ENCODE data around the gene PDIA5. TPM values are rescaled to one million over a fixed set of nuclear protein-coding genes. Genes with fewer than 3 reads are reported as not detected.
"Not testable (repeated sequence)": the region's sequence is repeated elsewhere in the genome, so short reads cannot be mapped to it uniquely, and the experiment has no call there.

The PDIA5 gene
- total RNA-seq, 1 donor from 2014 or later = 96.3 TPM

DNA sequence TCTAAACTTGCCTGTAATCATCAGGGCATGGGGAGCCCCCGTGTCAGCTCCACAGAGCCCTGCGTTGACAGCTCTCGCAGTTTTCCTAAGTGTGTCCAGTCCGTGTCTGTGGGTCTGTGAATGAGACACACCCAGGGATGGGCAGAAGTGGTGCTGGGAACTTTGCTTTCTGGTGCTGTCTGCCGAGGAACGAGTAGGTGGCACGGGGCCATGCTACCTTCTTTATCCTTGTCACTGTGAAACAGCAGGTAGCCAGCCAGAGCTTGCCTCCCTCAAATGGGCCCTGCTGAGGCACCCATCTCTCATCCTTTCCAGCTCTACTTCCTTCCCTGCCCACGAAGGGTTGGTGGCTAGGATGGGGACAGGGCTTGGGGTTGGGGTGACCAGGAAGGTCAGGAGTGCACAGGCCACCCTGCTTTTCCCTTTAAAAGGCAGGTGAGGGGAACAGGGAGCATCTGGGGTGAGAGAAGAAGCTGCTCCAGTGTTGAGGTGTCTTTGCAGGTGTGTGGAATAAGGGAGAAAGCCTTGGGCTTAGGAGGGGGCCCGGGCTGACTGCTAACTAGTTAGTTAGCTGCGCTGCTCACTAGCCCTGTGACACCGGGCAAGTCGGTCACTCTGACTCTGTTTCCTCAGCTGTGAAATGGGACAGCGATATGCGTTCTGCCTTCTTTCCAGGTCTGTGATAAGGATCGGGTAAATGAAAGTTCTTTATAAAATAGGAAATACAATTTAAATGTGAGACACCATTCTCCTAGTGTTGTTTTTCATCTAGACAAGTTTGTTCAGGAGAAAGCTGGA, 27.9 kb downstream of the PDIA5 start:
- DNase-seq = no peak

DNA sequence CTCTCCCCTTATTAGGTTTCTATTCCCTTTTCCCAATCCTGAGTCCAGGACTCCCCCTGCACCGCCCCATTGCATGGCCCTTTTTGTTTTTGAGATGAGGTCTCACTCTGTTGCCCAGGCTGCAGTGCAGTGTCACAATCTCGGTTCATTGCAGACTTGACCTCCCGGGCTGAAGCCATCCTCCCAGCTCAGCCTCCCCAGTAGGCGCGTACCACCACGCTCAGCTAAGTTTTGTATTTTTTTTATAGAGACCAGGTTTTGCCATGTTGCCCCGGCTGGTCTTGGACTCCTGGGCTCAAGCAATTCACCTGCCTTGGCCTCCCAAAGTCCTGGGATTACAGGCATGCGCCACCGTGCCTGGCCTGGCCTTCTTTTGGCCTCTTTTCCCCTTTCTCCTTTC, 29.3 kb downstream of the PDIA5 start:
- DNase-seq = no peak

- no peak for DNase-seq
These were observed 29.9 kb downstream of the PDIA5 start for GRCh38 chr3:123096731-123097130.

GRCh38 chr3:123098426-123099330, 31.9 kb downstream of the PDIA5 start:
- DNase-seq = no peak

- no peak for DNase-seq
These were observed 32.7 kb downstream of the PDIA5 start for GRCh38 chr3:123099331-123100192.

GRCh38 chr3:123100193-123100776, 33.5 kb downstream of the PDIA5 start:
- no peak for DNase-seq

DNA sequence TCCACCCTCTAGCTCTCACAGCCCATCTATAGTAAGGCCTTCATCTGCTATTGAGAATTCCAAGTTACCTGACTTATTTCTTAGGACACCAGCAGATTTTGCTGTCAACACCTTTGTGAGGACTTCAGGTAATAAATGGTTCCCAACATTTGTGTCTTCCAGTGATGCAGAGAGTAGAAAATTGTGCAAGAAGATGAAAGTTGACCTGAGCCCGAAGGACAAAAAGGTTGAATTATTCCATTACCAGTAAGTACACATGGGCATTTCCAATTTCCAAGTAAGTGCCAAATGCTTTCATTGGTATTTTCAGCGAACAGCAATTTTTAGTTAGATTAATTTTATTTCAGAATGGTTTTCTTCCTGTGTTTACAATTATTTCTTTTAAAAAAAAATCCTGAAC, 35.4 kb downstream of the PDIA5 start:
- DNase-seq = no peak

DNA sequence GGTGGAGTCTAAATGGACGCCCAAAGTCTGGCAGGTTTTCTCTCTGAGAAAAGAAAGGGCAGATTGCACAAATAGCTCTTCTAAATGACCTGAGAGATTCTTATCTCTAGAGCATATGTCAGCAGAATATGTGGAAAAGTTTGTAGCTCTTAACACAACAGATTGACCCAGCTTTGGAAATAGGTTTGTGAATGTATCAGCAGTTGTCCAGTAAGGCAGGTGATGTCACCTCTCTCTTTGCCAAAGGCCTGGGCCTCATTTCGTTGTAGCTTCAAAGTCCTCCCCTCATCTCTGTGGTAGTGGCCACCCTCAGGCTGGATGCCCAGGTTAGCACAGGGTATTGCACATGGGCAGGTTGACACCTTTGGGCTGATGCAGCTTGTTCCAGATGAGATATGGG, 36.0 kb downstream of the PDIA5 start:
- no peak for DNase-seq

DNA sequence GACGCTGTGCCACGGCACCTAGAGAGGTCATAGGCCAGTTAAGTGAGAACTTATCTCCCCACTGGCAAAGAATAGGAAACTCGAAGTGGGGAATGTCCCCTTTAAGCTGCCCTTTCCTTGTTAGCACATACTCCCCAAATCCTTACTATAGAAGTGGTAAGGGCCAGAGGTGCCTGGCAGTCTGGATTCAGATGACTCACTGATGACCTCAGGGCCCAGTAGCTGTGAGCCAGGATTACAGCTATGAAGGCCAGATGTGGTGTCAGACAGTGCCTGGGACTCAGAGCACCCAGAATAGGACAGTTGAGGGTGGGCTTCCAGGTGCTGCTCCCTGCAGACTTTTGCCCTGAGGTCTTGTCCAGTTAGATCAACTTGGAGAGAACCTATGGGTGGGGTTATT, 37.7 kb downstream of the PDIA5 start:
- peak; percentile 64 for DNase-seq

GRCh38 chr3:123105201-123106189, 38.7 kb downstream of the PDIA5 start:
- DNase-seq = no peak

DNA sequence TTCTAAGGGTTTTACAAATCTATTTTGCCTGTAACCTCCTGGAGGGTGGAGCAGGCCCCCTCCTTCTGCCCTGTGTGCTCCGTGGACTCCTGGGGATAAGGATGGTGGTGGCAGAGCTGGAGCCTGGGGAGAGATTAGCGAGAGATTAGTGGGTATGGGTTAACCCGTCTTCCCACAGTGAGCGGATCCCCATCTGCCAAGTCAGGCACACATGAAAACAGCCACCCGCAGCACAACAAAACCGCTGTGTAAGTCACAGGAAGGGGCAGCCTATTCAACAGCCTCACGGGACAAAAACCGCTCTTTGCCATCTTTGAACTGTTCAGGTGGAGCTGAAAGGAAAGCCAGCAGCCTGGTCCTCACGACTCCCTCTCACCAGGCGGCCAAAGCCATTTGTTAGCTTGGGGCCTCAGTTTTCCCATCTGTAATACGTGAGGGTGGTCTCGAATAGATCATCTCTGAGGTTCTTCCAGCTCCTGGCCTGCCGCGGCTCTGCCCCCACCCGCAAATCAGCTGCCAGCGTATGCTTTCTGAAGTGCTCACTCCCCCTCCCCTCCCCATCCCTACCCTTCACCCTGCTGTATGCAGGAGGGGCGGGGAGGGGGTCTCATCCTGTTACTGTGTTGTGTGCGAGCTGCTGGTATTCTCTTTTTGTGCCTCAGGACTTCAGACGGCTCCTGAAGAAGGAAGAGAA, 43.6 kb downstream of the PDIA5 start:
- DNase-seq = no peak

DNA sequence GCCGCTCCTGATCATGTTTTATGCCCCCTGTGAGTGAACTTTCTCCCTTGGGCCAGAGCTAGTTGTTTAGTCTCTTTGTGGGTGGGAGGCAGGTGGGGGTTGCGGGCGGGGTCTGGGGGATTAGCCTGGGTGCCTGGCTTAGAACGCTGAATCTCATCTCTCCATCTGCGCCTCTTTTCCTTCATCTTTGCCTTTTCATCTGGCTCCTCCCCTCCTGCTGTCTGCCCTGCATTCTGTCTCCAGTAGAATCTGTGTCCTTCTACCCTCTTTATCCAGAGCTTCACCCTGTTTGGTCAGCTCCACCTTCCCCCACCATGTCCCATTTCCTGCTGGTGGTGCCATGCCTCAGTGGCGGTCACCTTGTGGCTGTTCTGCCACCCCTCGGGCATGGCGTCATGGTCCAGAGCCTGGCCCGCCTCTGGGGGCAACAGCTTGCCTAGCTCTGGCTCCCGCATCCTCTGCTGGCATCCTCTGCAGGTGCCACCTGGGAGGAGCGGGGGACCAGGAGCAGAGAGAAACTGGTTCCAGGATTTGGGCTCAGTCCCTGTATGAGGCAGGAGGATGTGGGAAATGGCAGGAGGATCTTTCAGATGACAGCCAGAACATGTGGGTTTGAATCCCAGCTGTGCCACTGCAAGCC, 44.3 kb downstream of the PDIA5 start:
- no peak for DNase-seq

DNA sequence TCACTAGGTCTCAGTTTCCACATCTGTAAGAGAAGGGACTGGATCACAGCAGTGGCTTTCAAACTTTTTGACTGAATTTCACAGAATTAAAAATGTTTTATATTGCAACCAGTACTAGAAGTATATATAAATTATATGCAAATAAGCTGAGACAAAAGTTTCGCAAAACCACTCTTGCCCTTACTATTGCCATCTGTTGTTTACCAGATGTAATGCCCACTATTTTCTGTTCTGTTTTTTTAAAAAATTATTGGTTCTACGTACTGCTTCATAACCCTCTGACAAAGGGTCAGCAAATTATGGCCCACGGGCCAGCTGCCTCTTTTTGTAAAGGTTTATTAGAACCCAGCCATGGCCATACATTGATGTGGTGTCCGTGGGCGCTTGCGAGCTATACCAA, 44.8 kb downstream of the PDIA5 start:
- DNase-seq = no peak

GRCh38 chr3:123112232-123112631, 45.4 kb downstream of the PDIA5 start:
- no peak for DNase-seq

DNA sequence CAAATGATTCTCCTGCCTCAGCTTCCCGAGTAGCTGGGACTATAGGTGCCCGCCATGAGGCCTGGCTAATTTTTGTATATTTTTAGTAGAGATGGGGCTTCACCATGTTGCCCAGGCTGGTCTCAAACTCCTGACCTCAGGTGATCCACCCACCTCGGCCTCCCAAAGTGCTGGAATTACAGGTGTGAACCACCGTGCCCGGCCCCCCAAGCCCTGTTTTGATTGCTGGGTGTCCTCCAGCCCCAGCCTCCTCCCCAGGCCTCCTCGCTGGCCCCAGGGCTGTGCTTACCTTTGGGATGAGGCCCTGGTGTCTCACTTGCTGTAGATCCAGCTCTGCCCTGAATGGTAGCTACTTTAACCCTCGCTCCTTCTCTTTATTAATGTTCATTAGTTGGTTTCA, 45.8 kb downstream of the PDIA5 start:
- DNase-seq = not testable (repeated sequence)

DNA sequence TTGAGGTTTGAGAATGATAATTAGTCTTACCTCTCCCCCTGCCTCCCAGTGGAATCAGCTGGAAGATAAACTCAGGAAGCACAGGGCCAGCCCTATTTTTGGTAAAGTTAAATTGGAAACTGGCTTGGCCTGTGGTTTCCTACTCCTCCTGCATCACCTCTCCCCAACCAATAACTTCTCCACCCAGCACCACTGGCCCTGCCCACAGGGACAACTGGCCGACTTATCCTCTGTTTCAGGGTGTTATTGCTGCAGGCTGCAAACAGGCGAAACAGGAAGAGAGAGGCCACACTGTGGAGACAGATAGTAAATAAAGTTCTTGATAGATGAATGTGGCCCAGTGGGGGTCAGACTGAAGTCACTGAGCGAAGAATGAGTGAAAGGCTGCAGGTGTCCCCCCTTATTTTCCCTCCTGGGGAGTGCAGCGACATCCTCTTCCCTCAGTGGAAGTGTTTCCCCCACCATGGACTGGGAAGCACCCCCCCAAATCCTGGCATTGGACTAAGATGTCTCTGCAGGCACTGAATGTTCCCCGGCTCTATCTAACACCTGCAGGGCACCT, 47.1 kb downstream of the PDIA5 start:
- no peak for DNase-seq

- no peak for DNase-seq
These were observed 49.3 kb downstream of the PDIA5 start for GRCh38 chr3:123116116-123116515.

- DNase-seq = no peak
These were observed 52.6 kb downstream of the PDIA5 start for GRCh38 chr3:123119388-123119787.

GRCh38 chr3:123119802-123120201, 53.0 kb downstream of the PDIA5 start:
- no peak for DNase-seq

GRCh38 chr3:123120573-123120972, 53.7 kb downstream of the PDIA5 start:
- no peak for DNase-seq
